Stimulated activated CD8-positive, alpha-beta memory T cell treated with anti-CD3 and anti-CD28 coated beads, Interleukin-4, amount 100 ng/mL, for 4 hours (primary cell): ENCODE measurements around the gene ELF1.

Experiments used
- DNase-seq, 2 donors: peaks; one replicate each; pipeline ENCODE4 v3.0.0-alpha.2; 2020; ENCODE audit warnings: low read depth in 2 of 2, low spot score in 1 of 2

ELF1 gene

DNA sequence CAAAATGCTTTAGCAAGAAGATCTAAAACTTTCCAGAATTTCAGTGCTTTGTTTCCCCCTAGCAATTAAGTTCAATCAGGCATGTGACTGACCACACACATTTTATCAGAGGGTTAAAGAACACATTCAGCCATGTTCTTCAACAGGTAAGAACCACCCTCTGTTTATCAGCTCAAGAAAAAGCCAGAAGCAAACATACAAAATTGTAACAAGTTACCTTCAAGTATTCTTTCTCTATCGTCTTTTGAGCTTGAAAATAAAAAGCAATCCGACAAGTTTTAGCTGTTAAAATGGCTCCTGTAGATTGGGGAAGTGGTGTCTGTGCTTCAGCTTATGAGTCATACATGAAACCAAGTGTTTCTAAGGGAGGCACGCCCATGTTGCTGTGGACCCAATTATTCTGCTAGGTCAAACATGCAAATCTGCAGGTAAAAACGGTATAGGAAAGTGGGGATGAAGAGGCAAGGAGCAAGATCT lies at the start of gene ELF1:
Gene ELF1, minus strand, starts transcription at position 306 of the 477 bp plus-strand sequence. CDS start 37,262 bp downstream, outside the sequence.
- peak in 1 of 2 donors; percentile 18 for DNase-seq

DNA sequence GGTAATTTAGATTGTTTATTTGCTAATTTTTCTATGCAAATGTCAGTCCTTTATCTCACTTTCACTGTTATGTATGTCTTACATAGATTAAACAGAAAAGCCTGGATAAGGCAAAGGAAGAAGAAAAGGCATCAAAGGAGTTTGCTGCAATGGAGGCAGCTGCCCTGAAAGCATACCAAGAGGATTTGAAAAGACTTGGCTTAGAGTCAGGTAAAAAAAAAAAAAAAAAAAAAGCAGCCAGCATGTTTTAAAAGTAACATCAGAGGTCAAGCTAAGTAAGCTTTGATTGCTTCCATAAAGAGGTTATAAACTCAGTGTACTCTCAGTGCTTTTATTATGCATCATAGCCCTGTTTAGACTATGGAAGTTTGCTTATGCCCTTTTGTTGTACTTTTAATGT lies 46.0 kb upstream of the ELF1 start:
- no peak for DNase-seq

DNA sequence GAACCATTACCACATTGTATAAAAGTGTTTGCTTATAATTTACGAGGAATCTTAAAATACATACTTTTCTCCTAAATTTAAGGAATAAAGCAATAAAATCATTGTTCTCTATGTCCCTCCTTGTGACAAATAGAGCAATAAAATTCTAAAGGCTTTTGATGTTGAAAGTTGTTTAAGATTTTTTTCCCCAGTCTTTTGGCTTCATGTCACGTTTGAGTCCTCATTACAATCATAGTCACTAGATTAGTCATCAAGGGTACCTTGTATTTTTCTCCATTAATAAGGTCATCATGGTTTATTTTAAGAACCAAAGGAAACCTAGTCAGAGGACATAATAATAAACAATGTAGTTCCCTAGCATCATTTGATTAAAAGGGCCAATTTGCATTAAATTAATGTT lies 45.4 kb upstream of the ELF1 start:
- no peak for DNase-seq

DNA sequence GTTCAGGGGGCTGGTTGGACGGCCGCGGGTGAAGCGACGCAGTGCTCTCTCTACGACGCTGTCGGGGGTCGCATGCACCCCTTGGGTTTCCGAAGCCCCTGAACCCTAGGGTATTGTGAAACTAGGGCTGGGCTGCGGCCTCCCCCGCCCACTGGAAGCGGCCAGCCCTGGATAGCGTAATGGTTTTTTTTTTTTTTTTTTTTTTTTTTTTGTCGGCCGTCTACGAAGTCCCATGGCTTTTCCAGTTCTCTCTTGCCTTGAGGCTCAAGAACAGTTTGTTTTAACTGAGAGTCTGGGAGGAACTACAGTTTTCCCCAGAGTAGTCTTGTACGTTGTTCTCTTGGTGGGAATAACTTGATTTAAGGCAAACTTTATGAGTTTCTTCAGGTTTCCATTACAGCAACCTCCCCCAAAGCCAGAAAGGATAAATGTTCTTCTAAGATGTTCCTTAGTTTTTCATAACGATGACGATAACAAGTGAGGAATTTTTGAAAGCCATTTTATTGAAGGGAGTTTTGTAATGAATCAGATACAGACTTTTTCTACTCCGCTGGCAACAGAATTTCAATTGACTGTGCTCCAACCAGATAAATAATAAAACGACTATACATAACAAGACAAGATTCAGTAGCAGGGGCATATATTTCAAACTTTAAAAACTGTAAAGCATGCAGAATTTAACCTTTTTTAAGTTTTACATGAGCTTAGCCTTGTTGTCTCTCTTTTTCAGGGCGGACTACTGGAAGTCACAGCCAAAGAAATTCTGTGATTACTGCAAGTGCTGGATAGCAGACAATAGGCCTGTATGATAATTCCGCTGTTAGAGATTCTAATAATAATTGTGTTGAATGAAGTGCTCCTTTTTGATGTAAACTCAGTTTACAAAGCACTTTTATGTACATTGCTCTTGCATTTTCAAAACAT lies 43.1 kb upstream of the ELF1 start:
- DNase-seq = no peak

DNA sequence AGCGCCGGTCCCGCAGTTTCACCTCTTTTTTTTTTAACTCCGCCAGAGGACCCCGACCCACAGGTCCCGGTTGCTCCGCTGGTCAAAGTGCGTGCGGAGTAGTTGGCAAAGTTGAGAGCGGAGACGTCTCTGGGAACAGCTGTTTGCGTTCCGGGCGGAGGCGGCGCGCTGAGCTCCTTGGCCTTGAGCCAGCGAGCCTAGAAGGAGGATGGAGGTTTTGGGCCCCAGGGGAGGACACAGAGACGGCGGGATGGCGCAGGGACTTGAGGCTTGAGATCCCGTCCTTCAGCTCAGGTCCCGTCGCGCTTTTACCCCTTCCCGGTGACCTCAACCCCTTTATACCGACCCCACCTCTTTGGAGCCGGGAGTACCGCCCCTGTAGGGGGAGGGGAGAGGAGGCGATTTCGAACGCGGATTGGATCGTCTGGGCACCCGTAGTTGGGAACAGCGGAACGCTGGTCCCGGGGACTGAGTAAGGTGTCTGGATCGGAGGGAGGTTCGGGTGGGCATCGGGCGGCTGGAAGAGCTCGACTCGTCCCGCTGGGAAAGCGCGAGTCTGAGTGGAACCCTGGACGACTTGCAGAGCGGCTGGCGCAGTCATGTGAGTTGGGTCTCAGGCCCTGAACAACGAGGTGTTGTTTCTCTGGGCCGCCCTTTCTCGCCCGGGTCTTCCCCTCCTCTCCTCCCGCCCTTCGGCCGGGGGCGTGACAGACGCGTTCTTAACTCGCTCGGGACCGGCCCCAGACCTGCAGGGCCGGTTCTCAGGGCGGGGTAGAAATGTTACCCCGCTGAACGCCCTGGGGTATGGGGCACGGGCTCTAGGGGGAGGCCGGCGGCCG lies 42.2 kb upstream of the ELF1 start, which contains the start of gene WBP4:
Gene WBP4, plus strand, starts transcription at position 435 of the 839 bp plus-strand sequence. Its CDS starts 165 bp downstream, at position 600.
- peak; percentile 68 to 73 for DNase-seq

DNA sequence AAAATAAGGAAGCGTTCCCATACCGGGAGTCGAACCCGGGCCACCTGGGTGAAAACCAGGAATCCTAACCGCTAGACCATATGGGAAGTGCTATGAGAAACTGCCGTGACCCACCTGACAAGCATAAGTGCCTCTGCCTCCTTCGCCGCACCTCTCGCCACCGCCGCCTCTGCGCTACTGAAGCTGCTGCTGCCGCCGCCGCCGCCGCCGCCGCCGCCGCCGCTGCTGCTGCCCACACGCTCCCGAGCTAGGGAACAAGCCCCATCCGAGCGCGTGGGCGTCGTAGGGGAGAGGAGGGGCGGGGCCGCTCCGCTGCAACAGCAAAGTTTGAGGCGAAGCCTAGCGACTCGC lies 41.6 kb upstream of the ELF1 start:
- DNase-seq = peak; percentile 80 to 81

DNA sequence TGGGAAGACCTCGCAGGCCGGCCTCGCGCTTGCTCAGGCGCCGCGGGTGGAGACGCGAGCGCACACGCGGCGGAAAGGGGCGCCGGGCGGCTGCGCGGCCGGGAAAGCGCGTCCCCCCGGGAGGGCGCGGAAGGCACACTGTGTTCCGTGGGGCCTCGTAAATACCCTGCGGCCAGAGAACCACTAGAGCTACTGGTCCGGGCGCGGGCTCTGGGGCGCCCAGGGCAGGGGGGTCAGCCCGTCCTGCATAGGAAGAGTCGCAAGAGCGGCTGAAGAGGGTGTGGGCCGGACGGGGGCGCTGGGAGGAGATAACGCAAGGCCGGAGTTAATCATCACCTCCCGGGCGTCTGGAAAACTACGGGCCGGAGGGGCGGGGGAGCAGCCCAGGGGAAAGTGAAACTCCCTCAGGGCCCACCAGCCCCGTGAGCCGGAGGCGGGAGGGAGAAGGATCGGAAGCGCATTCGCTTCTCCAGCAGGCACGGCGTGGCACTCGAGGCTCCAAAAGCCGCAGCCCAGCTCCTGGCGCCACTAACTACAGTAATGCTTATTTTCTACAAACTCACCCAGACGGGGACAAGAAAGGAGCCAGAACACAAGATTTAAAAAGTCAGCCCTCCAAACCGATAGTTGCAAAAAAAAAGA lies 41.1 kb upstream of the ELF1 start:
- peak; percentile 44 to 67 for DNase-seq

DNA sequence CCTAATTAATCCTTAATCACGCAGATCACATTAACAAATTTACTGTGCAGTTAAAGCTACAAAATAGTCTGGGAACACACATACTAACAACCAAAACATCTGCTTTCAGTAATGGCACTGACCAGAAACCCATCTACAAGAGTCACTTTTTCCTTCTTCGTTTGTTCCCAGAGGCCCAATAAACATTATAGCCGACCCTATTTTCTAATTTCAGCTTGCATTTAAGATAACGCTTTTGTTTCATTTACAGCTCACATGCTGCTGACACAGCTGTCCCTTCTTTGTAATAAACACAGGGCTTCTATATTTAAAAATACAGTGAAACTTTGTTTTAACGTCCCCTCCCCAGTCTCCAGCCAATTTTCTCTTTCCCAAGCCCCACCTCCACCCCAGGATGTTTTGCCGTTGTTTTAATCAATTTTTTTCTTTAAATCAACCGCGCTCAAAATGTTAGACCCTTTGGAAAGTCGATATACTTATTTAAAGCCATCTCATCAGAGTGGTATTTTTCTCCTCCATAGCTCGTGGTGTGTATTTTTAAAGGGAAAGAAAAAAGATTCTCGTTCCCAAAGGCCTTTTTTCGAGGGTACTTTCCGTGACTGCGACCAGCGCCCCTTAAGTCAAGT lies 40.5 kb upstream of the ELF1 start:
- DNase-seq = no peak

DNA sequence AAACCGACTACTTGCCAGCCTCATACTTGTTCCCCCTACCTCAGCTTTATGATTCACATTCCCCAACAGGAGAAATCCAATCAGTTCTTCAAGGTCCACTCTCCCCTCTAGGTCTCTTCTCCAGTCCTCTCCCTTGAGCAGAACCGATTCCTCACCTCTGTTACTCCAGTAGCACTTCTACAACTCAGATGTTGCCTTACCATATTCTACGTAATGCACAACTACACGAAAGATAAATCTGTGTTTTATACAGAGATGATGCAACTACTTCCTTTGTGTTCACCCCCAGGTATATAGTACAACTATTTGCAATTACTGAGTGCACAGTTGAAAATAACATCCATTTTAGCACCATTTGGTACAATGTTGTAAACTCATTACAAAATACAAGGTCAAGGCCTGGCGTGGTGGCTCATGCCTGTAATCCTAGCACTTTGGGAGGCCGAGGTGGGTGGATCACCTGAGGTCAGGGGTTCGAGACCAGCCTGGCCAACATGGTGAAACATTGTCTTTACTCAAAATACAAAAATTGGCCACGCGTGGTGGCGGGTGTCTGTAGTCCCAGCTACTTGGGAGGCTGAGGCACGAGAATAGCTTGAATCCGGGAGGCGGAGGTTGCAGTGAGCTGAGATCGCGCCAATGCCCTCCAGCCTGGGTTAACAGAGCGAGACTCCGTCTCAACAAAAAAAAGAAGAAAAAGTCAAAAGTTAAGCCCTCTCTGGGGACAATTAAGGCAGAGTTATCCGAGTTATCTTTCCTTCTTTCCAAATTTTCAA lies 39.4 kb upstream of the ELF1 start:
- no peak for DNase-seq

DNA sequence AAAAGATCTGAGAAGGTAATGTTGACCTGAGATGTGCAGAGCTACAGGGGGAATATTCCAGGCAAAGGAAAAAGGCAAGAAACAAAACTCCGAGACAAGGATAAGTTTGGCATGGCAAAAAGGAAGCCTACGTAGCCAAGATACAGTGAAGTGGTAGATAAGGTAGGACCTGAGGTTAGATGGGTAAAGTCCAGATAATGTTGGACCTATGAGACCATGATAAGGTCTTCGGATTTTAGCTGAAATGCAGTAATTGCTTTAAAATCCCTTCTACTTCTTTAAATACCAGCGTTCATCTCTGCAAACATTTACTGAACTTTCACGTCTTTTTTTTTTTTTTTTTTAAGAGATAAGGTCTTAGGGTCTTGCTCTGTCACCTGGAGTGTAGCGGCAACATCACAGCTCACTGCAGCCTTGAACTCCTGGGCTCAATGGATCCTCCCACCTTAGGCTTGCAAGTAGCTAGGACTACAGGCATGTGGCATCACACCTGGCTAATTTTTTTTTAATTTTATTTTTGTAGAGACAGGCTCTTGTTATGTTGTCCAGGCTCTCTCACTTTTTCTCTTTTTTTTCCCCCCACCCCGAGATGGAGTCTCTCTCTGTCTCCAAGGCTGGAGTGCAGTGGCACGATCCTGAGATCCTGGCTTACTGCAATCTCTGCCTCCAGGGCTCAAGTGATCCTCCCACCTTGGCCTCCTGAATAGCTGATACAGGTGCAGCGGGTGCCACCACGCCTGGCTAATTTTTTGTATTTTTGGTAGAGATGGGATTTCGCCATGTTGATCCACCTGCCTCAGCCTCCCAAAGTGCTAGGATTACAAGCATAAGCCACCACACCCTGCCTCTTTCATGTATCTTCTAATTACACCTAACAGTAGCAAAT lies 38.0 kb upstream of the ELF1 start:
- no peak for DNase-seq

DNA sequence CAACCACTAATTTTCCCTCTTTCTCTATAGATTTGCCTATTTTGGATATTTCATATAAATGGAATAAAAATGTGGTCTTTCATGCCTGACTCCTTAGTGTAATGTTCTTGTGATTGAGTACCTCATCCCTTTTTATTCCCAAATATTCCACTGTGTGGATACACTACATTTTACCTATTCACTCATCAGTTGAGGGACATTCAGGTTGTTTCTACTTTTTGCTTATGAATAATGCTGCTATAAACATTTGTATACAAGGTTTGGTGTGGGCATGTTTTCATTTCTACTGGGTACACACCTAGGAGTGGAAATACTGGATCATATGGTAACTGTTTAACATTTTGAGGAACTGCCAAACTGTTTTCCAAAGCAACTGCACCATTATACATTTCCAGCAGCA lies 37.1 kb upstream of the ELF1 start:
- DNase-seq = no peak

DNA sequence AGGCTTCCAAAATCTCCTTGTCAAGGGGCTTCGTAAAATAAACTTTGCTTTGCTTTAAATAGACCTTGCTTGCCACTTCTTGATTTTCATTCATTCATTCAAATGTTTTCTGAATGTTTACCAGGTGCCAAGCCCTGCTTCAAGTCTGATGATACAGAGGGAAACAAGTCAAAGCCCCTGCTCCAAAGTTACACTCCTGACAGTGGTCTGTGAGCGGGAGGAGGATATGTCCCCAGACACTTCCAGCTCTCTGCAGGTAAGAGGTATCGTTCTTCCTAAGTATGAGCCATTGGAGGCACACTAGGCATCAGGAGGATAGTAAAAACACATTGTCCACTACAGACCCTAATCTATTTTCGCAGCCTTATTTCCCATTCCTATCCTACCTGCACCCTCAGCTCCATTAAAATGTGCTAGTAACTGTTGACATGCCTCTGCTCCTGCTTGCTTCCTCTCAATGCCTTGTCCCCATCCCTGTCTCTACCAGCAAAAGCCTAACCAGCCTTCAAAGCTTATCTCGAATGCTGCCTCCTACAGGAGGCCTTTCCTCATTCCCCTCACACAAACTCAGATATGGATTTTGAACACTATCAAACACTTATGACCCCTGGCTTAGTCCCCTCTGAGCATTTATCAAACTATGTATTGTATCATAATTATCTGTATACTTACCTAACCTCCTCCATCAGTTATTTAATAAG lies 36.0 kb upstream of the ELF1 start:
- DNase-seq = no peak

DNA sequence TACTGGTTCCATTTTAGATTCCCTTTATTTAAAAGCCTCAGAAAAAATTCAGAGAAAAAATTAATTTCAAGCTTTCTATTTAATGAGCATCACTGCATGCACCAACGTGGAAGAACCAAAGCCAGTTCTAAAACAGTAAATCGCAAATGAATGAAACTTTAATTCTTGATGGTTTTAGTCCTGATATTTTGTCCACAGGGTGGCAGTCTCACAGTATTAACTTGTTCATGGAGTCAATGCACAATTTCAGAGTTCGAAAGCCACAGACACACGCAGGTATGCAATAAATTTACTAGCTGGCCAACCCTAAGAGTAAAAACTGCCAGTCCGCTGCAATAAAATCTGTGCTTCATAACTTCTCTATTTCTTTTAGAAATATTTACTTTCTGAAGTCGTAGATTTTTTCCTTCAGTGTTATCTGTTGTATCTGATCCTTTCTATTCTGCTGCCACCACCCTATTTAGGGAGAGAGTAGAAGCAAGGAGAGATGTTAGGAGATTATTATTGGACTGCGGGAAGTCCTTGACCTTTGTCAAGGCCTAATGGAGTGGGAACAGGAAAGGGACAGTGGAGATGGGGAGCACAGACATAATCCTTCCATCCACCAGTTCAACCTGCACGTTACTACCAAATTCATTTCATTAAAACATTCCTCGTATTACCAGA lies 35.2 kb upstream of the ELF1 start:
- DNase-seq = no peak

DNA sequence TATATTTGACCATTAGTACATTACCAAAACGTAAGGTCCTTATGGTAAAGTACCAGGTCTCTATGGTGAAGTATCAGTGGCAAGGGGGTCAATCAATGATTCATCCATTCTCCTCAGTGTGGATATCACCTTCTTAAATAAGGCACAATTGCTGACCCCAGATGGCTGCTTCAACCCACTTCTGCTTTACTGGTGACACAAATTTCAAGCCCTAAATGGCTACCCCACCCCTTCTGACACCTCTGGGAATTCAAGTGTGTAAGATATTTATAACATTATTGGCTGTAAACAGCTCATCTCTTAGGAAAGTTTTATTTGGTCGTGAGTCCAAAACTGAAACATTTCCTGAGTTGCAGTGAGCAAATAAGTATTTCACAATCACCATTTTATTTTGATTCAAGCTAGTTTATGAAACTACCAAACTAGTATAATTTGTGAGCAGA lies 34.3 kb upstream of the ELF1 start:
- no peak for DNase-seq

DNA sequence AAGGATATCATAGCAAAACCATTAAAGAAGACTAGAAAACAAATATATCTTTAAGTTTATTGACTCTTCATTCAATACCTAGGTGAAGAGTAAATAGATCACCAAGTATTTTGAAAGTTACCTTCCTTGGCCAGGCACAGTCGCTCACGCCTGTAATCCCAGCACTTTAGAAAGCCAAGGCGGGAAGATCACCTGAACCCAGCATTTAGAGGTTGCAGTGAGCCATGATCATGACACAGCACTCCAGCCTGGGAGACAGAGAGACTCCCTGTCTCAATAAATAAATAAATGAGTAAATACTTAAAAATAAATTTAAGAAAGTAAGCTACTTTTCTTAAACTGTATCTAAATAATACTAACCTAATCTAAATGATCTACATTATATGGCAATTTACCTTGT lies 33.3 kb upstream of the ELF1 start:
- DNase-seq = no peak

DNA sequence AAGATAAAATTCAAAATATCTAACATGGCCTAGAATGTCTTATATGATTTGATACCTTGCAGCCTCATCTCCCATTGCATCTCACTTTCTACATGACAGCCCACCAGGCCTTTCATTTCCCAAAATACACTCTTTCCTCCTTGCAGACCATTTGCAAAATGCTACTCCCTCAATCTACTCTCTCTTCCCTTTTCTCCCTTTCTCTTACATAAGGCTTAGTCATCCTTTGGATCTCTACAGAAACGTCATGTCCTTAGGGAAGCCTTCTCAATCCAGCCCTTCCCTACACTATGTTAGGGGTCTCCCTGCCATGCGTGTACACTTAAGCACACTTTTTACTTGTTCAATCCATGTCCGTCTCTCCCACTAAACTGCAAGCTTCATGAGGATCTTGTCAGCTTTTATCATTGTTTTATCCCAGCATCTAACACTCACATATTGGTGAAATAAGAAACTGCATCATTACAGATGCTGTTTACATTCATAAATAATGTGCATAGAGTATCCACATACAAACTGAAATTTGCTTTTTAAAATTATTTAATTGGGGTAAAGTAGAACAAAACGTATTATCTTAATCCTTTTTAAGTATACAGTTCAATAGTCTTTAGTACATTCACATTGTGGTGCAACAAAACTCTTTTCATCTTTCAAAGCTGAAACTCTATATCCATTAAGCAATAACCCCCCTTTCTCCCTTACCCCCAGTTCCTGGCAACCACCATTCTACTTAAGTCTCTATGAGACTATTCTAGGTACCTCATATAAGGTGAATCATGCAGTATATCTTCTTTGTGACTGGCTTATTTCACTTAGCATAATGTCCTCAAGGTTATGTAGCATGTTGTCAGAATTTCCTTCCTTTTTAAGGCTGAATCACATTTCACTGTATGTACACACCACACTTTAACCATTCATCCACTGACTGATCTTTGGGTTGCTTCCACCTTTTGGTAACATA lies 30.6 kb upstream of the ELF1 start:
- no peak for DNase-seq

DNA sequence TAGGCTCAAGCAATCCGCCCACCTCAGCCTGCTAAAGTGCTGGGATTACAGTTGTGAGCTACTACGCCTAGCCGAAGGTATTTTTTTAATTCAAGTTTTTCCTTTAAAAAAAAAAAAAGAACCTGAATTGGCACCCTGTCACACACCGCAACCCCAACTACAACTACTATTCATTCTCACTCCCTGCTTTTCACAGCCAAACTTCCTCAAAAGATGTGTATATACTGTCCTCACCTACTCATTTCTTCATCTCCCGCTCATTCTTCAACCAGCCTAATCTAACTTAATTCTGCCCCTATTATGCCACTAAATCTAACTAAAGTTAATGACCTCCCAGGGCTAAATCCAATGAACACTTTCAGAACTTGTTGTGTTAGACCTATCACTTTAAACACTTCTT lies 29.5 kb upstream of the ELF1 start:
- DNase-seq = no peak
